ENCODE results near the gene GRIA3. TPM values are rescaled to one million over a fixed set of nuclear protein-coding genes. Genes with fewer than 3 reads are reported as not detected.

The GRIA3 gene
- polyA plus RNA-seq, 1 of the 3 experiments (the other 2 are of a cell fraction), result 0.15 TPM

GRCh38 chrX:123339221-123339905 lies 155.3 kb downstream of the GRIA3 start:
- Histone ChIP-seq H3K9ac (no peak overlapping the region), H3K4me3 (ENCODE audit: low read depth in 2 of 2, low read length in 1 of 2) (no peak overlapping the region), H3K27me3 (ENCODE audit: insufficient read depth) (no peaks in the 10 kb centered on the region; the same call in 1 of the 2 replicates), H3K27ac (ENCODE audit: low read depth in 2 of 2, low read length in 1 of 2) (no peak overlapping the region), H3K4me1 (ENCODE audit: control insufficient read depth in 1 of 2, insufficient read depth in 2 of 2, low read depth in 1 of 2, low read length in 1 of 2) (no peaks in the 10 kb centered on the region), H4K20me1 (ENCODE audit: insufficient read depth) (no peaks in the 10 kb centered on the region), H3K36me3 (replicated peaks in 1 of 2; ENCODE audit: control insufficient read depth in 1 of 2, insufficient read depth in 2 of 2, low read length in 1 of 2) (no peaks in the 10 kb centered on the region), H3F3A (replicated peaks; ENCODE audit: insufficient read depth) (no peaks in the 10 kb centered on the region), H3K4me2 (no peak overlapping the region), H3K9me2 (no peaks in the 10 kb centered on the region), H3K9me3 (no peaks in the 10 kb centered on the region), H3K79me2 (ENCODE audit: insufficient read depth) (no peaks in the 10 kb centered on the region), H2AFZ (ENCODE audit: low read depth) (no peak overlapping the region)
- DNase-seq, result no peak
- no peak for TF ChIP-seq IRF3 (IDR thresholded peaks at IDR 0.05; ENCODE audit: low read depth, low read length)
- TF ChIP-seq ELF1 (IDR thresholded peaks at IDR 0.05), result no peak
- no peak for TF ChIP-seq RCOR1 (IDR thresholded peaks at IDR 0.05; ENCODE audit: low read length)
- no peak for TF ChIP-seq TEAD4 (IDR thresholded peaks at IDR 0.05; ENCODE audit: borderline replicate concordance, insufficient read depth)
- no peak for TF ChIP-seq CTCF (IDR thresholded peaks at IDR 0.05)
- no peak for TF ChIP-seq CHD2 (IDR thresholded peaks at IDR 0.05; ENCODE audit: low read length, partially characterized antibody)
- no peak for TF ChIP-seq RFX5 (IDR thresholded peaks at IDR 0.05; ENCODE audit: low read length)
- no peak for TF ChIP-seq FOXM1 (IDR thresholded peaks at IDR 0.05; ENCODE audit: low read depth)
- TF ChIP-seq USF1 (IDR thresholded peaks at IDR 0.05; ENCODE audit: borderline replicate concordance, low read depth), result no peak
- TF ChIP-seq GABPA (IDR thresholded peaks at IDR 0.05; ENCODE audit: low read depth), result no peak
- no peak for TF ChIP-seq NFIC (IDR thresholded peaks at IDR 0.05; ENCODE audit: borderline replicate concordance)
- TF ChIP-seq REST (IDR thresholded peaks at IDR 0.05; ENCODE audit: low read depth, low read length), result no peak
- no peak for TF ChIP-seq MEF2A (IDR thresholded peaks at IDR 0.05; ENCODE audit: borderline replicate concordance, low read depth)
- TF ChIP-seq POLR2AphosphoS5 (IDR thresholded peaks at IDR 0.05; ENCODE audit: low read depth, low read length), result no peak
- TF ChIP-seq MAX (IDR thresholded peaks at IDR 0.05; ENCODE audit: low read depth), result no peak
- ChIA-PET POLR2A (no interaction called here), CTCF (no interaction called here)
- 26% methylated on average over 4 of the region's 4 CpGs for WGBS (ENCODE audit: low lambda C conversion rate)
